NCI-H1930 (cell line): Measurements from ENCODE around the gene DZIP1L.
"Not testable (repeated sequence)": the region's sequence is repeated elsewhere in the genome, so short reads cannot be mapped to it uniquely, and the experiment has no call there.

ENCODE experiments used
- DNase-seq, 2 experiments: peaks; one replicate each; lab custom pipeline; 2025; lab: John Stamatoyannopoulos, UW

Gene DZIP1L, protein sequence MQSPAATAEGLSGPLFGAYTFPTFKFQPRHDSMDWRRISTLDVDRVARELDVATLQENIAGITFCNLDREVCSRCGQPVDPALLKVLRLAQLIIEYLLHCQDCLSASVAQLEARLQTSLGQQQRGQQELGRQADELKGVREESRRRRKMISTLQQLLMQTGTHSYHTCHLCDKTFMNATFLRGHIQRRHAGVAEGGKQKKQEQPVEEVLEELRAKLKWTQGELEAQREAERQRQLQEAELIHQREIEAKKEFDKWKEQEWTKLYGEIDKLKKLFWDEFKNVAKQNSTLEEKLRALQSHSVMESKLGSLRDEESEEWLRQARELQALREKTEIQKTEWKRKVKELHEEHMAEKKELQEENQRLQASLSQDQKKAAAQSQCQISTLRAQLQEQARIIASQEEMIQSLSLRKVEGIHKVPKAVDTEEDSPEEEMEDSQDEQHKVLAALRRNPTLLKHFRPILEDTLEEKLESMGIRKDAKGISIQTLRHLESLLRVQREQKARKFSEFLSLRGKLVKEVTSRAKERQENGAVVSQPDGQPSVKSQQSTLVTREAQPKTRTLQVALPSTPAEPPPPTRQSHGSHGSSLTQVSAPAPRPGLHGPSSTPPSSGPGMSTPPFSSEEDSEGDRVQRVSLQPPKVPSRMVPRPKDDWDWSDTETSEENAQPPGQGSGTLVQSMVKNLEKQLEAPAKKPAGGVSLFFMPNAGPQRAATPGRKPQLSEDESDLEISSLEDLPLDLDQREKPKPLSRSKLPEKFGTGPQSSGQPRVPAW

DNA sequence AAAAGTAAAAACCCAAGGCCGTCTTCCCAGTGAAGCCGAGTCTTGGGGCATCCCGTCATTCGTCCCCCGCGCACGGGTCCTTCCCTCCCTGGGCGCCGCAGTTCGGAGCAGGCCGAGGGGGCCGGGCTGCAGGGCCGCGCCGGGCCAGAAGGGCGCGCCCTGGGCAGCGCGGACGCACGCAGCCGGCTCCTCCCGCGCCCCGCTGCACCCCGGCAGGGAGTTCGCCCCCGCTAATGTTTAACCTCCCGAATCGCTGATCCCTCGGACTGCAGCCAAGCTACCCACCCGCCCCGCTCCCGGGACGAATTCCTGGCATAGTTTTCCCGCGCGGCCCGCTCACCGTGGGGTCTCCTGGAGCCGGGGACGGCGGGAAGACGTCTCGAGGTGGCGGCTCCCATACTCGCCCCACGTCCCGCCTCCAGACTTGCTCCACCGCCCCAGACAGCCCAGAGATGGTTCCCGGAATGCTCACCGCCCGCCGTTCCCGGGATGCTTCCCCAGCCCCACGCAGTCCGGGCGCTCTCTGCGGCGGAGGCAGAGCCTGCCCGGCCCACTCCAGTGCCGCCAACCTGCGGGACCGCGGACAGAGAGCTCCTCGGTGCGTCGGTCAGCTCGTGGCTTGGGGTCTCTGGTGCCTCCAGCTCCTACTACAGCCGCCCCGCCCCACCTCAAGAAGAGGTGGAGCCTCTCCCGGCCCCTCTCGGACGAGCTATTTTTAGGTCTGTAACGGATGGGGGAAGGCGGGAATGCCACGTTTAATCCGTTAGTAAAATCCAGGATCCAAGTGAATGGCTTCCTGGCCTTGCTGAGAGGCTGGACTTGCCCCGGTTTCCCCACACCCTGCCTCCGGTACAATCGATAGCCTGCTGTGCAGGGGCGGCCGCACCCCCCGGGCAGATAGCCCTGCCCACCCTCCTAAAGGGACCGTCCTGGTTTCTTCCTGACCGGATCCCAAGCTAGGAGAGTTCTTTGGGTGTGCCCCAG, at the start of gene DZIP1L:
Gene DZIP1L (minus strand): TSS at position 621 of the 984 bp plus-strand sequence. CDS start 11,637 bp downstream, outside the sequence.
- peak in 1 of 2 experiments; percentile 26 for DNase-seq

DNA sequence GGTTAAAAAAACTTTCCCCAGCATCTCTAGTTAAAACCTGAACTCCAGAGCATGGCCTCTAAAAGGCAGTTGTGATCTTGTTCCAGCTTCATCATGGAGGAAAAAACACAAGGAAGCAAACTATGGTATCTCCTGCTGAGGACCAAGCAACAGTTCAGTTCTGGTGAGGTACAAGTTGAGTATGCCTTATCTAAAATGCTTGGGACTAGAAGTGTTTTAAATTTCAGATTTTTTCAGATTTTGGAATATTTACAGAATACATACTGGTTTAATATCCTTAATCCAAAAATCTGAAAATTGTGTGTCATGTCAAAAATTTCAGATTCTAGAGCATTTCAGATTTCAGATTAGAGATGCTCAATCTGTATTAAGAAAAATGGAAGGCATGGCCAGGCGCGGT, 49.7 kb upstream of the DZIP1L start:
- no peak for DNase-seq

DNA sequence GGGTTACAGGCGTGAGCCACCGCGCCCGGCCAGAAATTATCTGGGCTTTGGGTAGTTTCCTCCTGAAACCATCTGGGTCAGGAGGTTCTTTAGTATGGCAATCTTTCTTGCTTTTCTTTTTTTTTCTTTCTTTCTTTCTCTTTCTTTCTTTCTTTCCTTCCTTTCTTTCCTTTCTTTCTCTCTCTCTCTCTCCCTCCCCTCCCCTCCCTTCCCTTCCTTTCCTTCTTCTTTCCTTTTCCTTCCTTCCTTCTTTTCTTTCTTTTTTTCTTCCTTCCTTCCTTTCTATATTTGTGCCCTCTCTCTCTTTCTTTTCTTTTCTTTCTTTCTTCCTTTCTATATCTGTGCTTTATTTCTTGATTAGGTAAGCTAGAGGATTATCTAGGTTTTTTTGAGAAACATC, 42.3 kb upstream of the DZIP1L start:
- DNase-seq = no peak

DNA sequence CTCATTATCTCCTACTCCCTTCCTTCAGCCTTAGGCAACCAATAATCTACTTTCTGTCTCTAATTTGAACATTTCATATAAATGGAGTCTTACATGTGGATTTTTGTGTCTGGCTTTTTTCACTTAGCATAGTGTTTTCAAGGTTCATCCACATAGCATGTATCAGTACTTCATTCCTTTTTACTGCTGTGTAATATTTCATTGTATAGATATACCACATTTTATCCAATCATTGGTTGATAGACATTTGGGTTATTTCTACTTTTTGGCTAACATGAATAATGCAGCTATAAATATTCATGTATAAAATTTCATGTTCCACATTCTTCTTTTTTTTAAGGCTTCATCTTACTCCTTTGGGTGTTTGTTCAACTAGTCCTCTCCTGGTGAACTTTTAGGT, 39.1 kb upstream of the DZIP1L start:
- no peak for DNase-seq

DNA sequence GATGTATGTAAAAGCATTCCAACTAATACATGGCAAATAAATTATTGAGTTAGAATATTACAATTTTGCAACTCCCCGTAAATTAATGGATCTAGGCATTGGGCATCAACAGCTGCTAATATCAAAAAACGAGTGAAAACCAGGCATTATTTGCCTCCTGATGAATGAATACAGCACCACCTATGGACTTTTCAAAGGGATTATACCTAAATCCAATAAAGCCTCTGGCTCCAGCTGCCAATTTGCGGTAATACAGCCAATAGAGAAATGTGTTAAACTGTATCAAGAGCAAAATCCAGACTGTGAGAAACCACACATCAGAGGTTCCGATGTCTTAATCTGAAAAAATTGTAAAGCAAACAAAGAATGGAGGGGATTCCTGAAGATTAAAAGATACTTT, 33.1 kb upstream of the DZIP1L start:
- no peak for DNase-seq

DNA sequence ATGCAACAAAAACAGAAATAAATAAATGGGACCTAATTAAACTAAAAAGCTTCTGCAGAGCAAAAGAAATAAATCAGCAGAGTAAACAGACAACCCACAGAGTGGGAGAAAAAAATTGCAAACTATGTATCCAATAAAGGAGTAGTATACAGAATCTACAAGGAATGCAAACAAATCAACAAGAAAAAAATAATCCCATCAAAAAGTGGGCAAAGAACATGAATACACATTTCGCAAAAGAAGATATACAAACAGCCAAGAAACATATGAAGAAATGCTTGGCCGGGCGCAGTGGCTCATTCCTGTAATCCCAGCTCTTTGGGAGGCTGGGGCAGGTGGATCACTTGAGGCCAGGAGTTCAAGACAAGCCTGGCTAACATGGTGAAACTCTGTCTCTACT, 26.8 kb upstream of the DZIP1L start:
- DNase-seq = not testable (repeated sequence)

DNA sequence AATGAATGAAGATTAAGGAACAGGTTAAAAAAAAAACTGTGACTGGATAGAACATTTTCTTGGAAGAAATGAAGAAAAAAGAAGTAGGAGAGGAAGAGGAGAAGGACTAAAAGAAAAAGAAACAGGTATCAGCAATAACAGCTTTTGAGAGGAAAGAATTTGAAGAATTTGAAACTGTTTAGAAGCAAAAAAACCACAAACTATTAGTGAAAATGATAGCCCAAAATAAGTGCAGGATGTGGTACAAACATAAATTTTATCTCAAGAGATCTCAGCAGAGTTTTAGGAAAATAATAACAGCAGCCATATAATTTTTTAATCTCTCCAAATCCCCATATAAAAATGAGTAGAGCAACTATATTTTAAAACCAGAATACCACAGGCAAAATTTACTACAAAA, 25.5 kb upstream of the DZIP1L start:
- no peak for DNase-seq

DNA sequence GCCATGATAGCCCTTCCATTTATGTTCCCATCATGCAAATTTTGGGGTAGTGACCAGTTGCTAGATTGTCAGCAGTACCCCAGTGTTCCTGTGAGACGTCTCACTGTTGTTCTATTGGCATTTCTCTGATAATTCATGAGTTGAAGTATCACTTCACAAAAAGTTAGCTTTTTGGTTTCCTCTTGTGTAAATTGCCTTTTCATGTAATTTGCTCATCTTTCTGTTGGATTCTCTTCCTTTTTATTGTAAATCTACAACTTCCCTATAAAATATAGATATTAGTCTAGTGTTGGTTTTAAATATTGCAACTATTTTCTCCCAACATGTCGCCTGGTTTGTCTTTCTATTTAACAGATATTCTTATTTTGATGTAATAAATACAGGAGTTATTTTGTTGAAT, 24.3 kb upstream of the DZIP1L start:
- no peak for DNase-seq

DNA sequence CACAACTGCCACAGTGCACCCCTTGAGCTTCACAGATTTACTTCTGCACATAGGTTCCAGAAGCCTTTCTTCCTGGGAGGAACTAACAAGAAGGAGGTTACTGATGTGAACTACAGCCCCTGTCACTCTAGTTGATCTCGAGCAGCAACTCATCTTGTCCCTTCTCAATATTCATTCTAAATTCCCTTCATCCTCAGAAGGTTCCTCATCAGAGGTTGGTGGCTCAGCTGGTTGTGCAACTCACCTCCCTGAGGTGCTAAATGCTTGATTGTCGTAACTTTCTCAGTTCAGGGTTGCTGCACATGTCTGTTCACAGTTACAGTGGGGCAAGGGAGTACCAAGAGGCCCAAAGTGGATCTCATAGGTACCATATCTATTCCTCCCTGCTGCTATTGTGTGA, 22.5 kb upstream of the DZIP1L start:
- DNase-seq = no peak

DNA sequence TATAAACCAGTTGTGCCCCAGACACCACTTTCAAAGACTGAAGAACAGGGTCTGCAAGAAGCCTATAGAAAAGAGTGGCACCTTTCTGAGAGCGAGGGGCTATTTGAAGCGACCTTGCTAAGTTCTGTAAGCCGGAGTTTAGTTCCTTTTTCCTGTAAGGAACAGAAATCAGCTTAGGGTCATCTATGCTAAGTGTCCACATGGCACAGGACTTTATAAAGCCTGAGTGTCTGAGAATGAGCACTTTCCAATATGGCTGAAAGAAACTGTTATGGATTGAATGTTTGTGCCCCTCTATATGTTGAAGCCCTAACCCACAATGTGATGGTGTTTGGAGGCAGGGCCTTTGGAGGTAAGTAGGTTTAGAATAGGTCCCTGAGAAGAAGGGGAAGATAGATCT, 20.8 kb upstream of the DZIP1L start:
- no peak for DNase-seq

DNA sequence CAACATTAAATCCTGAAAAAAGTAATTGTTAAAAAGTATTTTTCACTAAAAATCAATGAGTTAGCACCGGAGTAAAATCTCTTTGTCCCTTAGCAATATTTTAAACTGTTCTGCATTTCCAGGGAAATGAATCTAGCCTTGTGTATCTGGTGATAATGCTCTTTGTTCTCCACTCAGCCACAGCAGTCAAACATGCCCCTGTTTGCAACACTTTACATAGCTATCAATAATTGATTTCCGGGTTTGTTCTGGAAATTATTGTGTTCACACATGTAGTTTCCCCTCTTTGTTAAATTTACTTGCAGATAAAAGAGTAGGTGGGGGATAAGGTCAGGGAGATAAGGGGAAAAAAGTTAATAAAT, 20.4 kb upstream of the DZIP1L start:
- DNase-seq = no peak

DNA sequence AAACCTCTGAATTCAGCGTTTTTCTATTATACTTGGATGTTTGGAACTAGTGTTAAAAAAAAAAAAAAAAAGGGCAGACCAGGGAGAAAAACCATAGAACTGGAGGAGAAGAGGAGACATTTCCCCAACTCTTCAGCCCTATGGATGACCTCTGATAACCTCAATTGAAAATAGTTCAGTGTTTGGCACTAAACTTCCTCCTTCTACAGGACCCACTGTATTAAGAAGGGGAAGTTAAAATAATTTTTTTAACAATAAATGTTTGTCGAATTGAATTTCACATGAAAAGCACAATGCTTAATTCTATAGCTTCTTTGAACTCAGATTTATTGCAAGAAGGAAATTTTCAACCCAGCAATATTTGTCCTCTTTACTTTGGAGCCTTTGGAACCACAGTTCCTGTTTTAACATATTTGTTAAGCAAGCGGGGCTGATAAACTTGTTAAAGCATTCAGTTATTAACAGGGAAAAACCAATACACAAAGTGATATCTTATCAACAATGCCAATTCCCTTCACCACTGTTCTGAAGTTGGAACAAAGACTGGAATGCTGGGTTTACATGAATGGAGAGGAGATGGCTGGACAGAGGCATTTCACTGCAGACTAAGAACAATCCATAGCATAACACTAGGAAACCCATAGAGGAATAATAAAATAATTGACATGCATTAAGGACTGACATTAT, 19.9 kb upstream of the DZIP1L start:
- DNase-seq = no peak

DNA sequence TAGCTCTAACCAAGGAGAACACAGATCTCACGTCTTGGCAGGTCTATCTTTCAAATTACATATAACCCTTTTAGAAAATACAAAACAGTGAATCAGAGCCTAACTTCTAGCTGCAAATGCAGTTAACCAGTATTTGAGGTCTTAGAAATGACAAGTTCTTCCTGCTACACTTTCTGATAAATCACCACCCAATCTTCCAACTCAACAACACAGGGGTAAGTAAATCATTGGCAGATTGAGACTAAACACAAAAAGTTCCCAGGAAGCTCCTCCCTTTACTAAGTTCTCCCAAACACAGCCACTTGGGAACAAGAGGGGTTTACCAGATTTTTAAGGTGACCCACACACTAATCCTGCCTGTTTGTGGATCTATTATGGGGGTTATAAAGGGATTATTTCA, 16.8 kb upstream of the DZIP1L start, which contains the start of gene A4GNT:
Gene A4GNT (minus strand): TSS at position 152 of the 400 bp plus-strand sequence. CDS start 1,134 bp downstream, outside the sequence.
- DNase-seq = no peak

DNA sequence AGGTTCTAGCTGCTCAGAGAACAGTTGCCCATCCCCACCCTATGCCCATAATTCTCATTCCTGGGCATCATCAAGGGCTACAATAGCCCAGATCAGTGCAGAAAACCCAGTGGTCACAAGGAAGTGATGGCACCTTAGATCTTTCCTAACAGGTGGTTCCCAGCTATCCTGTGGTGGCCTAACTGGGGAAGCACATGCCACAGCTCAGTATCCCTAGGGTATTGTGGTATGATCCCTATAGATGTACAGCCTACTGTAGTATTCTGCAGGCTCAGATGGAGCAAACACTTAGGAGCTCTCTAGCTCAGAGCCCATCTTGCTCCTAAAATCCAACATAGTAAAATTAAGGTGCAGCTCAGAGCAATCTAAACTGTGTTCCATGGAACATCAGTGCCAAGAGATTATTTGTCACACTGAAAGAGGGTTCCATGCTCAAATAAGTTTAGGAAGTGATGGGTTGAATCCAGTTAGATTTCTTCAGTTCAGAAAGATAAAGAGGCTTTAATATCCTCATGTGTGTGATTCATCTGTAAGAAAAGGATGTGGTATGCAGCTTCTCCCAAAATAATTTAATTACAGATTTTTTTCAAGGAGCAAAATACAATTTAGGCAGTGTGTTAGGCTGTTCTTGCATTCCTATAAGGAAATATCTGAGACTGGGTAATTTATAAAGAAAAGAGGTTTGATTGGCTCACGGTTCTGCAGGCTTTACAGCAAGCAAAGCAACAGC, 12.4 kb upstream of the DZIP1L start:
- no peak for DNase-seq

DNA sequence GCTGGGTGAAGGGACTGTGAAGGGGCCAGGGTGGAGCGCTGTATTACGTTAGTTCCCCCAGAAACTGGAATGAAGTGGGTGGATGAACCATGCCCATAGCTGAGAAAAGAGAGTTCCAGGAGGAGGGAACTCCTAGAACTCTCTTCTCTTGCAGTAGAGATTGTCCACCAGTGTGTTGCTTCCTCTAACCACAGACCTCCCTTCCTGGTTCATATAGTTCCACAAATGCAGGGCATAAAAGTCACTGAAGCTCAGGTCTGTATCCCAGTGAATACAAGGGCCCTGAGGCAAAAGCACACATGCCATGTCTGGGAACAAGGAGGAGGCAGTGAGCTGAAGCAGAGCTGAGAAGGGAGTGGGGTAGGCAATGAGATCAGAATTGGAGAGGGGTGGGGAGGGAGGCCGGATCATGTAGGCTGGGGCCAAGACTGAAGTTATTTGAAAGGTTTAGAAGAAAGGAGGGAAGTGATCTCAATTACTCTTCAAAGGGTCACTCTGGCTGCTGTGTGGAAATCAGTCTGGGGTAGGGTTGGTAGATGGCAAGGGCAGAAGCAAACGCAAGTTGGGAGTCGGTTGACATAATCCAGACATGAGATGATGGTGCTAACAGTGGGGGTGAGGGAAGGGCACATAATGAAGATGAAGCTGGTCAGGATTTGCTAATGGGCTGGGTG, 10.3 kb upstream of the DZIP1L start:
- no peak for DNase-seq

DNA sequence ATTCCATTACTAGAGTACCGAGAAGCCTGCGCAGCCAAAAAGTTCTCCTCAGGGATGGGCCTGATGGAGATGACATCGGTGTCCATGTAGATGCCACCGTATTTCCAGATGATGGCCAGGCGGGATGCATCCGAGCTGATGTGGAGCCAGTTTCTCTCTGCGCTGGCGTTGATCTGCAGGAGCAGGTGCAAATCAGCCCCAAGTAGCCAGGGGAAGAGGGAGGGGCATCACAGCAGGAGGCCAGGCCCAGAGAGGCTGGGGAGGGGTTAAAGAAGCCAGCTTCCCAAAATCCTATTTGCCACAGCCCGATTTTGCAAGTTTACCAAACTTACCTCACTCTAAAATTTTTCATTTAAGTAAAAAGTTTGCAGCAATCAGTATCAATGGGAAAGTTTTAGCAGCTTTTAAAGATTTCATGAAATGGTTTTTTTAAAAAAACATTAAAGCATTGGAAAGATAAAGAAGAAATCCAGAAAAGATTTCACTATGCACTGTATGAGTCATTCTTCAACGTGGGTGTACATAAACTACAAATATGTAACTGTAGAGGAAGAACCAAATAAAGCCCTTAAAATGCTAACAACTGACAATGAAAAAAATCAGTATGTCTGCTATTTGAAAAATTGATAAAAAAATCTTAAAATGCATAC, 9.4 kb upstream of the DZIP1L start:
- no peak for DNase-seq

DNA sequence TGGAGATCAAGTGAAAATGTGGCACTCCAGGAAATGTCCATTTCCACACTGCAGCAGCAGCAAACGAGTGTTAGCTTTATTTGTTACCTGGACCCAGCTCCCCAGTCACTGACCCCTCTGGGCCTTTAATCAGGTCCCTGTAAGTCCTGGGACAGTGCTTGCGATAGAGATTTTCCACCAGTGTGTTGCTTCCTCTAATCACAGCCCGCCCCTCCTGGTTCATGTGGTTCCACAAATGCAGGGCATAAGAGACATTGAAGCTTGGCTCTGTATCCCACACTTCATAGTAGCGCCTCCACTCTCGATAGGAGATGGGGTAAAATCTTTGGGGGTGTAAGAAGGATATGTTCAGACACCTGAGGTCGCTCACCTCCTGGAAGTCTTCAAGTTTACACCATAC, 8.8 kb upstream of the DZIP1L start:
- no peak for DNase-seq

DNA sequence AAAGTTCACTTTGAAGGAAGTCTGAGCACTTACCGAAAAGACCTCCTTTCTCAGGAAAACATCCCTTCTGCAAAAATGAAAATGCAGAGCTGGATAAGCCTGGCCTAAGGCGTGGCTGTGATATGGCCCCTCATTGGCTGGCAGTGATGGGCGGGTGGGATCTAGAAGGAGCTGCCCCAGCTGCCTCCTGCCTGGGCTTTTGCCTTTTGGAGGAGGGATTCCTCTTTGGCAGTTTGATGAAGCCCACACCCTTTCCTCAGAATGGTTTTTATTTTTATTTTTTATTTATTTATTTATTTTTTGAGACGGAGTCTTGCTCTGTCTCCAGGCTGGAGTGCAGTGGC, 4.0 kb upstream of the DZIP1L start:
- DNase-seq = no peak

DNA sequence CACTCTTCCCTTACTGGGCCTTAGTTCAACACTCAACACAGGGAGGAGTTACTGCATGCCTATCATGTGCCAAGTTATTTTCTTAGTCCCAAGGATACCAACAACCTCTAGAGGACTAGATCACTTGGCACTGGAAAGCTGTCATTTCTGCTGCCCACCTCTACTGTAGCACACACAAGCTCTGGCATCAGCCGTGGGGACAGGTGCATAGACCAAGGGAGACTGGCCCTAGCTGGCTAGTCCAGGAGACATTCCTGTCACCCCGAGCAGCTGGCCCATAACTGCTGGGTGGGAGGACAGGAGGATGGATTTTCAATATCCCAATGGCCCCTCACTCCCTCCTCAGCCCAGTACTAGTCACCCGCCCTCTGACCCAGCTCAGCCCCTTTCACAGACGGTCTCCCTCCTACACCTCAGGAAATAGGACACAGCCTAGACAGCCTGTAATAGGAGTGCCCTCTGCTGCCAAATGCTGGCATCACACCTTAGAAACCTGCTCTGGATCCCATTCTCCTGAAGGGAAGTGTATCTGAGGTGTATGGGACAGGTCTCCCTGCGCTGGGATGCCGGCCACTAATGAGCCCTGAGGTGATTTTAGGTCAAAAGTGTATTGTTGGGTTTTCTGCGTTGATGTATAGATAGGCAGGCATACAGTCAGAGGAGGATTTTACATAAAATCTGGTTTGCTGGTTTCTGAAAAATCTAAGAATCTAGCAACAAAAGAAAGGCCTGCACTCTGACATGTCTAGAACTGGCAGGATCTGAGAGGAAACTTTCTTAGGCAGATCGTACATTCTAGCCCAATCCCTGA, 3.4 kb upstream of the DZIP1L start:
- DNase-seq = peak; percentile 39 to 51
